Caco-2 (cell line): Measurements from ENCODE around the gene GP1BA. TPM values are rescaled to one million over a fixed set of nuclear protein-coding genes. Genes with fewer than 3 reads are reported as not detected.
A peak's percentile ranks its signal among the peaks of the same experiment; 100 is the strongest.

Experiments used
- BruUV-seq: library from RNA; stranded (reverse); fragments of 400-500 nt; replicated peaks from 2 replicates; lab custom pipeline; 2021; lab: Mats Ljungman, UMichigan
- CTCF ChIA-PET: fragments of 300-600 bp; sonication (Branson Sonifier 250); formaldehyde crosslinking; loops from one replicate; lab custom pipeline; 2022; ENCODE audit warnings: antibody characterized with exemption; lab: Charles Lee
- POLR2A ChIA-PET: fragments of 300-600 bp; sonication (Branson Sonifier 250); formaldehyde crosslinking; loops from one replicate; lab custom pipeline; 2022; ENCODE audit warnings: antibody characterized with exemption; lab: Charles Lee
- DNase-seq, 2 experiments: peaks; one replicate each; pipeline versions ENCODE4 v3.0.0 to v3.0.0-alpha.2; 2020 to 2022
- H3K27me3 ChIP-seq: replicated peaks from 2 replicates; pipeline ENCODE4 v1.6.0; 2011; ENCODE audit warnings: low read length; ENCODE audit not compliant: control insufficient read depth, insufficient read depth
- H3K36me3 ChIP-seq: 2 replicates; pipeline ENCODE4 v1.5.1; 2011; ENCODE audit warnings: low read length; ENCODE audit not compliant: control insufficient read depth, insufficient read depth
- H3K4me1 ChIP-seq: fragments of 250-450 bp; sonication (Bioruptor Pico); 2 replicates; pipeline ENCODE4 v1.5.1; 2020; ENCODE audit warnings: mild to moderate bottlenecking
- H3K4me3 ChIP-seq: 2 replicates; pipeline ENCODE4 v1.5.1; 2011; ENCODE audit warnings: low read depth, mild to moderate bottlenecking, control low read depth, low read length
- H3K9me3 ChIP-seq: fragments of 250-450 bp; sonication (Bioruptor Pico); 2 replicates; pipeline ENCODE4 v1.5.1; 2020; ENCODE audit warnings: mild to moderate bottlenecking, moderate library complexity
- H3K27ac Mint-ChIP-seq: one replicate; pipeline ENCODE4 v1.8.0; 2022; ENCODE audit warnings: mixed read lengths; ENCODE audit not compliant: unreplicated experiment
- H3K27me3 Mint-ChIP-seq: one replicate; pipeline ENCODE4 v1.8.0; 2022; ENCODE audit warnings: mixed read lengths; ENCODE audit not compliant: insufficient read depth, unreplicated experiment
- H3K36me3 Mint-ChIP-seq: one replicate; pipeline ENCODE4 v1.8.0; 2022; ENCODE audit warnings: mild to moderate bottlenecking, mixed read lengths; ENCODE audit not compliant: insufficient read depth, unreplicated experiment
- H3K4me1 Mint-ChIP-seq: one replicate; pipeline ENCODE4 v1.8.0; 2022; ENCODE audit warnings: low read depth, mixed read lengths; ENCODE audit not compliant: unreplicated experiment
- H3K4me3 Mint-ChIP-seq: one replicate; pipeline ENCODE4 v1.8.0; 2022; ENCODE audit warnings: mild to moderate bottlenecking, moderate library complexity, mixed read lengths; ENCODE audit not compliant: unreplicated experiment
- H3K9me3 Mint-ChIP-seq: one replicate; pipeline ENCODE4 v1.8.0; 2022; ENCODE audit warnings: mixed read lengths; ENCODE audit not compliant: unreplicated experiment
- intact Hi-C: fragments of 100-400 bp; cut with micrococcal nuclease; formaldehyde crosslinking; loops from one replicate; pipeline ENCODE4 v1.10.0; 2022; ENCODE audit not compliant: unreplicated experiment
- total RNA-seq: library from RNA; stranded (reverse); gene quantifications from 2 replicates; pipeline ENCODE4 v1.2.3, GENCODE V29; 2022
- TF ChIP-seq, protein P1 (sequence below), 2 experiments: fragments of 200-600 bp in 1 of 2; IDR thresholded peaks; 1 replicate in 1 of 2; 2 replicates in 1 of 2; pipeline versions ENCODE4 v1.5.1 to v1.8.0; 2011 to 2022; ENCODE audit warnings: antibody characterized with exemption in 1 of 2, control low read depth in 1 of 2, inconsistent platforms in 1 of 2, low read depth in 1 of 2, low read length in 1 of 2, mild to moderate bottlenecking in 1 of 2, moderate library complexity in 1 of 2; ENCODE audit not compliant: insufficient read depth in 1 of 2, severe bottlenecking in 1 of 2, unreplicated experiment in 1 of 2

Gene GP1BA
- total RNA-seq, 1 experiment from 2014 or later: not detected

DNA sequence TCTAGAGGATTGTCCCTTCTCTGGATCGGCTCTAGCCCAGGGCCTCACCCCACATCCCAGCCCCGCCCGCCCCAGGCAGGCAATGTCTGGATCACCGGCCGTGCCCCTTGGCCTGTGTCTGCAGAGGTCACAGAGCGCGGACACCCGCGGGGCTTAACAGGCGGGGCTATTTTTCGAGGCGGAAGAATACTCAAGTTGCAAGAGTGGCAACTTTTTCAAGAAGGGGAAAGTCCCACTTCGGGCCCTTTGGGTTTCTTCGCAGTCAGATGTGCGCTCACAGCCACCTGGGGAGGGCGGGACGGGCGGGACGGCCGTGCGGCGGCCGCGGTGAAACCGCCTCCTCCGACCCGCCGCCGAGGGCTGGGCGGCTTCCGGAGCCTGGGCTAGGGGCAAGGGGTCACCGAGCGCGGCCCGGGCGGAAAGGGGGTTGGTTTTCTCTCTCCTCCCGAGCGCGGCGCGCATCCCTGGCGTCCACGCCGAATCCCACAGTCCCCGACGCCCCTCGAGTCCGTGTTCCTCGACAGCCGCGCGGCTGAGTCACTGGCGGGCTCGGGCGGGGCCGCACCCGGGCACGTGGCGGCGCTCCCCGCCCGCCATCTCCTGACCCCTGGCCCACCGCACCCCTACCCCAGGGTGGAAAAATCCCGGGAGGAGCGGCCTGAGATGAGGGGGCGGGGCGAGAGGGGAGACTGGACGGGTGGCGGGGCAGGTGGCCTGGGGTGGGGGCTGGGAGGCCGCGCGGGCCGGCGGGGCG is 17.4 kb downstream of the GP1BA start:
- Mint-ChIP-seq H3K36me3 (peaks cover 28% of the 10 kb centered on the region), H3K9me3 (no peaks in the 10 kb centered on the region), H3K27me3 (no peaks in the 10 kb centered on the region), H3K27ac (peak overlapping the region; percentile 88), H3K4me1 (peaks cover 10% of the 10 kb centered on the region), H3K4me3 (peak overlapping the region; percentile 85)
- intact Hi-C loops: loop anchor here (1.0 kb wide), 2 partner anchors 9 to 18 kb away; partner anchors contain the start of genes RNF167, SLC25A11 and SPAG7
- TF ChIP-seq, protein P1, sequence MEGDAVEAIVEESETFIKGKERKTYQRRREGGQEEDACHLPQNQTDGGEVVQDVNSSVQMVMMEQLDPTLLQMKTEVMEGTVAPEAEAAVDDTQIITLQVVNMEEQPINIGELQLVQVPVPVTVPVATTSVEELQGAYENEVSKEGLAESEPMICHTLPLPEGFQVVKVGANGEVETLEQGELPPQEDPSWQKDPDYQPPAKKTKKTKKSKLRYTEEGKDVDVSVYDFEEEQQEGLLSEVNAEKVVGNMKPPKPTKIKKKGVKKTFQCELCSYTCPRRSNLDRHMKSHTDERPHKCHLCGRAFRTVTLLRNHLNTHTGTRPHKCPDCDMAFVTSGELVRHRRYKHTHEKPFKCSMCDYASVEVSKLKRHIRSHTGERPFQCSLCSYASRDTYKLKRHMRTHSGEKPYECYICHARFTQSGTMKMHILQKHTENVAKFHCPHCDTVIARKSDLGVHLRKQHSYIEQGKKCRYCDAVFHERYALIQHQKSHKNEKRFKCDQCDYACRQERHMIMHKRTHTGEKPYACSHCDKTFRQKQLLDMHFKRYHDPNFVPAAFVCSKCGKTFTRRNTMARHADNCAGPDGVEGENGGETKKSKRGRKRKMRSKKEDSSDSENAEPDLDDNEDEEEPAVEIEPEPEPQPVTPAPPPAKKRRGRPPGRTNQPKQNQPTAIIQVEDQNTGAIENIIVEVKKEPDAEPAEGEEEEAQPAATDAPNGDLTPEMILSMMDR (IDR thresholded peaks at IDR 0.05; ENCODE audit: insufficient read depth in 1 of 2, low read depth in 1 of 2, low read length in 1 of 2, severe bottlenecking in 1 of 2, unreplicated experiment in 1 of 2): no peak
- DNase-seq: peak; percentile 87 to 89
- CTCF ChIA-PET: interaction anchor here (1.0 kb wide), 1 partner anchor 9 kb away, joined by 3 read pairs; the partner anchor contains the start of gene RNF167
- peak overlapping the region; percentile 97 for H3K4me3 ChIP-seq
- BruUV-seq: no TSS peak
- no peaks in the 10 kb centered on the region for H3K9me3 ChIP-seq
- H3K4me1 ChIP-seq: peaks cover 15% of the 10 kb centered on the region
- no peaks in the 10 kb centered on the region; the same call in 1 of the 2 replicates for H3K36me3 ChIP-seq
- no peaks in the 10 kb centered on the region for H3K27me3 ChIP-seq
- POLR2A ChIA-PET: interaction anchor here (1.0 to 1.7 kb wide), 2 partner anchors 18 kb away, joined by 9 to 16 read pairs; partner anchors contain the start of gene SPAG7

DNA sequence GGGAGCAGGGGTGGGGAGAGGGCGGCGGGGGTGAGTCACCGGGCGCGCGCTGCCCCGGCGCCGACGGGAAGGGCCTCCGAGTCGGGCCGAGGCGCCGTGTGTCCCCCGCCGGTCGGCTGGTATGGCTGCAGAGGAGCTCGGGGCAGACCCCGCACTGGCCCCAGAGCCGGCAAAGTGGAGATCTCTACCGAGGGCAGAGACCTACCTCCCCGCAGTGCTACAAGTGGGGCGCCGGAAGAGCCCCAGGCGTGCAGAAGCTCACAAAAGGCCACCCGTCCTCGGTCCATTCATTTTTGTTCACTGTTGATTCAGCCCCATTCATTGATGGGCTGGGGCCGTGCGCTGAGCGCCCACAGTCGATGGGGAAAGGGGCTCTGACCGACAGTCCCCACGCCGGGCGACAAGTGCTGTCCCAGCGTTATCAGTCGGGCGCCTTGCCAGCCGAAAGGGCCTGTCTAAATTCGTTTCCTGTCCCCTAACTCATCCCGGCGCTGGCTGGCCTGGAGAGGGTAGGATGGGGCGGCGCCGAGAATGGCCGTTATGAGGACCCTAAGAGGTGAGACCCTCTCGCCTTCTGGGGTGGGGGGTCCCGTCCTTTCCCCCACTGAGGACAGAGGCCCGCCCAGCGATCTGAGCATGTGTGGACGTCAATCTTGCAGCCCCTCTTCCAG is 18.1 kb downstream of the GP1BA start:
- H3K9me3 ChIP-seq: no peaks in the 10 kb centered on the region
- TF ChIP-seq, protein P1 (IDR thresholded peaks at IDR 0.05; ENCODE audit: insufficient read depth in 1 of 2, low read depth in 1 of 2, low read length in 1 of 2, severe bottlenecking in 1 of 2, unreplicated experiment in 1 of 2): no peak
- POLR2A ChIA-PET: interaction anchor here (0.6 to 1.0 kb wide), 2 partner anchors 17 to 144 kb away, joined by 4 to 9 read pairs; partner anchors contain the start of gene SPAG7
- intact Hi-C loops: no loop called here
- CTCF ChIA-PET: interaction anchor here (1.0 kb wide), 1 partner anchor 10 kb away, joined by 3 read pairs; the partner anchor contains the start of gene RNF167
- Mint-ChIP-seq H3K9me3 (no peaks in the 10 kb centered on the region), H3K36me3 (peaks cover 24% of the 10 kb centered on the region), H3K4me3 (peak overlapping the region; percentile 85), H3K27me3 (no peaks in the 10 kb centered on the region), H3K27ac (peak overlapping the region; percentile 88), H3K4me1 (peaks cover 10% of the 10 kb centered on the region)
- H3K4me1 ChIP-seq: peaks cover 15% of the 10 kb centered on the region
- H3K27me3 ChIP-seq: no peaks in the 10 kb centered on the region
- TSS peak; percentile 72 for BruUV-seq
- H3K4me3 ChIP-seq: peak overlapping the region; percentile 57
- no peak for DNase-seq
- no peaks in the 10 kb centered on the region; the same call in 1 of the 2 replicates for H3K36me3 ChIP-seq

DNA sequence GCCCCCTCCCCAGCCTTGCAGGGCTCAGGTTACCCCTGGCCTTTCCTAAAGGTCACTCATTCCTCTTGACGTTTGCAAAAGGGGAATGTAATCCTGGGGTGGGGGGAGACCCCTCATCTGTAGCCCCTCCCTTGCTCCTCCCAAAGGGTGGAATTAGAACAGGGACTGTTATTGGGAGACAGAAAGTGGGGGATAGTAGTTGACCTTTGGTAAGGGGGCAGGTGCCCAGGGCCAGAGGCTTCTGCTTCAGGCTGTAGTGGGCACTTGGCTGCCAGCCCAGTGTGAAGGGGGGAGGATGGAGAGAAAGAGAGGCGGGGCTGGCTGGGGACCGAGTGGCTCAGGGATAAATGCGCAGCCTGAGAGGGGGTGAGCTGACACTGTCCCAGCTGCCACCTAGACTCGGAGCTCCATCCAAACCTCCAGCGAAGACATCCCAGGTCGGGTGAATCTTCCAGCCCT is 18.7 kb downstream of the GP1BA start, which contains the start of gene ENO3:
Gene ENO3, plus strand, starts transcription at position 374 of the 459 bp plus-strand sequence. CDS start 711 bp downstream, outside the sequence.
- BruUV-seq: no TSS peak
- TF ChIP-seq, protein P1 (IDR thresholded peaks at IDR 0.05; ENCODE audit: insufficient read depth in 1 of 2, low read depth in 1 of 2, low read length in 1 of 2, severe bottlenecking in 1 of 2, unreplicated experiment in 1 of 2): no peak
- Histone ChIP-seq H3K9me3 (no peaks in the 10 kb centered on the region), H3K36me3 (no peaks in the 10 kb centered on the region), H3K27me3 (no peaks in the 10 kb centered on the region), H3K4me1 (peaks cover 15% of the 10 kb centered on the region), H3K4me3 (peak within 1 kb of the TSS; percentile 57)
- DNase-seq: no peak
- peaks cover 19% of the 10 kb centered on the region for H3K36me3 Mint-ChIP-seq
- ChIA-PET POLR2A (interaction anchor here (1.0 to 3.0 kb wide), 2 partner anchors 11 to 16 kb away, joined by 4 to 13 read pairs; partner anchors contain the start of genes RNF167, SLC25A11 and SPAG7), CTCF (interaction anchor here (1.4 kb wide), 1 partner anchor 16 kb away, joined by 5 read pairs; the partner anchor contains the start of gene SPAG7)
- peak within 1 kb of the TSS; percentile 85 for H3K4me3 Mint-ChIP-seq
- peak within 1 kb of the TSS; percentile 88 for H3K27ac Mint-ChIP-seq
- intact Hi-C loops: no loop called here
- peaks cover 10% of the 10 kb centered on the region for H3K4me1 Mint-ChIP-seq
- no peaks in the 10 kb centered on the region for H3K27me3 Mint-ChIP-seq
- no peaks in the 10 kb centered on the region for H3K9me3 Mint-ChIP-seq
